CD4-positive, alpha-beta T cell treated with Interleukin-6 for 4 hours (primary cell): ENCODE results near the gene RNF7.
A peak's percentile ranks its signal among the peaks of the same experiment; 100 is the strongest.
"Not testable (repeated sequence)": the region's sequence is repeated elsewhere in the genome, so short reads cannot be mapped to it uniquely, and the experiment has no call there.

ENCODE experiments used
- DNase-seq: peaks from one replicate; pipeline ENCODE4 v3.0.0-alpha.2; 2020; ENCODE audit warnings: mixed read lengths

Gene RNF7

GRCh38 chr3:141738022-141738890 lies at the start of gene RNF7:
RNF7 (plus strand) TSS chr3:141738298; CDS start chr3:141738342, 44 bp downstream.
- DNase-seq, result peak; percentile 96

- DNase-seq, result no peak
Measured at GRCh38 chr3:141690431-141691072, 47.5 kb upstream of the RNF7 start.

GRCh38 chr3:141691471-141691870 lies 46.6 kb upstream of the RNF7 start:
- DNase-seq, result not testable (repeated sequence)

- not testable (repeated sequence) for DNase-seq
Measured at GRCh38 chr3:141692973-141693372, 45.1 kb upstream of the RNF7 start.

GRCh38 chr3:141699324-141699723 lies 38.8 kb upstream of the RNF7 start:
- no peak for DNase-seq

- DNase-seq, result no peak
Measured at GRCh38 chr3:141699897-141700296, 38.2 kb upstream of the RNF7 start.

GRCh38 chr3:141703367-141703766 lies 34.7 kb upstream of the RNF7 start:
- DNase-seq, result not testable (repeated sequence)

GRCh38 chr3:141707741-141708203 lies 30.3 kb upstream of the RNF7 start:
- DNase-seq, result no peak

GRCh38 chr3:141708367-141708766 lies 29.7 kb upstream of the RNF7 start:
- no peak for DNase-seq

GRCh38 chr3:141709126-141709770 lies 28.9 kb upstream of the RNF7 start:
- no peak for DNase-seq

GRCh38 chr3:141710121-141710520 lies 28.0 kb upstream of the RNF7 start:
- no peak for DNase-seq

- DNase-seq, result no peak
Measured at GRCh38 chr3:141710888-141711616, 27.0 kb upstream of the RNF7 start.

- no peak for DNase-seq
Measured at GRCh38 chr3:141714671-141715070, 23.4 kb upstream of the RNF7 start.

- no peak for DNase-seq
Measured at GRCh38 chr3:141722081-141722480, 16.0 kb upstream of the RNF7 start.

GRCh38 chr3:141722648-141723047 lies 15.4 kb upstream of the RNF7 start:
- no peak for DNase-seq

GRCh38 chr3:141723255-141723654 lies 14.8 kb upstream of the RNF7 start:
- no peak for DNase-seq

GRCh38 chr3:141724186-141724585 lies 13.9 kb upstream of the RNF7 start:
- no peak for DNase-seq

GRCh38 chr3:141725036-141725435 lies 13.1 kb upstream of the RNF7 start:
- DNase-seq, result no peak

GRCh38 chr3:141726483-141726882 lies 11.6 kb upstream of the RNF7 start:
- no peak for DNase-seq

GRCh38 chr3:141728355-141728892 lies 9.7 kb upstream of the RNF7 start:
- DNase-seq, result no peak

- peak; percentile 23 for DNase-seq
Measured at GRCh38 chr3:141729240-141729639, 8.9 kb upstream of the RNF7 start.

- no peak for DNase-seq
Measured at GRCh38 chr3:141735176-141735575, 2.9 kb upstream of the RNF7 start.
